DMS53 treated with DMSO at 0.1 percent for 48 hours (cell line): ENCODE measurements around the gene SNRPF.

Source experiments
- DNase-seq: peaks from one replicate; lab custom pipeline; 2025; ENCODE audit not compliant: unreplicated experiment; lab: John Stamatoyannopoulos, UW

The SNRPF gene

DNA sequence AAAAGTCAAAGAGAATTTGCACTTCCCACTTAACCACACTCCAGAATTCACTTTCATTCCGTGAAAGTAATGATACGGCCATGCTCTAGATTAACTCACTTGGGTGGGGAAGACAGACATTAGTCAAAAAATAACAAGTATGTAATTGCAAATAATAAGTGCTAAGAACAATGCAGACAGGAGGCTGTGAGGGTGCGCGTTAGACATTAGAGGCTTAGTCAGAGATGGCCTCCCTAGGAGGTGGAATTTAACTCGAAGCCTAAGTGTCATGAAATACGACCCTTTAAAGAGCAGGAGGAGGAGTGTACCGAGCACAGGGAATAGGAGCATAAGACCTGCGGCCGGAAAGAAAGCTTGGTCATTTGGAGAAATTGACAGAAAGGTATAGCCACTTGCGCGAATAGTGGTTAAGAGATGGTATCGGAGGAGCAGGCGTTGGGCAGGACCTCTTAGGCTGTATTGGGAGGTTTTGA lies 628 bp downstream of the SNRPF start:
- DNase-seq: peak; percentile 9

DNA sequence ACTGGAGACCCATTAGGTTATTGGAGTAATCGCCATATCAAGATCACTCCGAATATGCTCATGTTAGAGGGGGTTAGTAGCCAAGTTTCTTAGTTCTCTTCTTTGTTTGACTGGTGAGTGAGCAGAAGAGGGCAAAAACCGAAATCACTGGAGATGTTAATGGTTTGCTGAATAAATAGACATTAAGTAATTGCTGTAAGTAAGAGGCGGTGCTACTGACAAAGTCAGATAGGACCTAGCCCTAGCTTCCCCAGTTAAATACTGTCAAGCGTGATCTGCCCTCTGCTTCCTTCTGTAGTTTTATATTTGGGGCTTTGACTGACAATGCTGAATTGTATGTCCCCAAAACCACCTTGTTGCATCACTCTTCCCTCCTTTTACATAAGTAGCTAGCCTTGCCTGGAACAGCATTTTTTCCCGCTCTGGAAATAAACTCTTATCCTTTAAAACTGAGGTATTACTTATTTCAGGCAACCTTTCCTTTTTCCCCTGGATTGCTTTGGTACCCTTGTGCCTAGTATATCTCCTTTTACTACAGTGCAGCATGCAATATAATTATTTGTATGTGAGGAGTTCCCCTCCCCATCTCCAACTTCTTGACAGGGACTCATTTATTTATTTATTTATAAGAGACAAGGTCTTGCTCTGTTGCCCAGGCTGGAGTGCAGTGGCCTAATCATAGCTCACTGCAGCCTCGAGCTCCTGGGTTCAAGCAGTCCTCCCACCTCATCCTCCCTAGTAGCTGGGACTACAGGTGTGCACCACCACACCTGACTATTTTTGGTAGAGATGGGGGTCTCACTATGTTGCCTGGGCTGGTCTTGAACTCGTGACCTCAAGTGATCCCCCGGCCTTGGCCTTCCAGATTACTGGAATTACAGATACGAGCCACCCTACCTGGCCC lies 1.4 kb downstream of the SNRPF start:
- no peak for DNase-seq

DNA sequence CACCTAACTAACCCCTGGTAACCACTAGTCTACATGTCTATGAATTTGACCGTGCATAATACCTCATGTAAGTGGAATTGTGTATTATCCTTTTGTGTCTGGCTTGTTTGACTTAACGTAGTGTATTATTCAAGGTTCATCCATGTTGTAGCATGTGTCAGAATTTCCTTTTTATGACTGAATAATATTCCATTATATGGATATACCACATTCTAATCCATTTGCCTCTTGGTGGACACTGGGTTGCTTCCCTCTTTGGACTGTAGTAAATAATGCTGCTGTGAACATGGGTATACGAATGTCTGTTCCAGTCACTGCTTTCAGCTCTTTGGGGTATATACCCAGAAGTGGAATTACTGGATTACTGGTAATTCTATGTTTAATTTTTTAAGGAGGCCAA lies 3.3 kb downstream of the SNRPF start:
- no peak for DNase-seq

DNA sequence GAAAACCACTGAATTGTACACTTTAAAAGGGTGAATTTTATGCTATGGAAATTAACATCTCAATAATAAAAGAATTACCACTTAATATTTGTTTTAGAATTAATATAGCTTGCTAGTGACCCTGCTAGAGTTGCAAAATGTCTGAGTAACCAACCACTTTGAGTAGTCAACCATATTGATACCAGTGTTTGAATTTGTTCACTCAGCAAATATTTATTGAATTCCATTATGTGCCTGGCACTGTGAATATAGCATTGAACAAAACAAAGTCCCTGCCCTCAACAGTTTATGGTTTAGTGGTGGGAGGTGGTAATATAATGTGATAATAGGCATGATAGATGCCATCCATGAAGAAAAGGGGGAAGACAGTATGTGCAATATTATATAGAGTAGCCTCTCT lies 4.6 kb downstream of the SNRPF start:
- no peak for DNase-seq

DNA sequence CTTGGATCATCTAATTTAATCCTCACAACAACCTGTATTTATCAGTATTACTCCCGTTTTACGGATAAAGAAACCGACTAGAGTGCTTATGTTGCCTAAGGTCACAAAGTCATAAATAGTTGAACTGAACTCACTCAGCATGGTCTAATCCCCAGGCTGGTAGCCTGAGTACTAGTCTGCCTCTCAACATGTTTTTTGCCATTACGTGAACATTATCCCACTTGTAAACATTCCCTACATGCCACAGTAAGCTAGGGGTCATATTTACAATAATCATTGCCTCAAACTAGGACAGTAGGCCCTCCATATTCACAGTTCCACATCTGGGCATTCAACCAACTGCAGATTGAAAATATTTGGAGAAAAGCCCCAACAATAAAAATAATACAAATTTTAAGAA lies 12.1 kb downstream of the SNRPF start:
- DNase-seq: no peak

DNA sequence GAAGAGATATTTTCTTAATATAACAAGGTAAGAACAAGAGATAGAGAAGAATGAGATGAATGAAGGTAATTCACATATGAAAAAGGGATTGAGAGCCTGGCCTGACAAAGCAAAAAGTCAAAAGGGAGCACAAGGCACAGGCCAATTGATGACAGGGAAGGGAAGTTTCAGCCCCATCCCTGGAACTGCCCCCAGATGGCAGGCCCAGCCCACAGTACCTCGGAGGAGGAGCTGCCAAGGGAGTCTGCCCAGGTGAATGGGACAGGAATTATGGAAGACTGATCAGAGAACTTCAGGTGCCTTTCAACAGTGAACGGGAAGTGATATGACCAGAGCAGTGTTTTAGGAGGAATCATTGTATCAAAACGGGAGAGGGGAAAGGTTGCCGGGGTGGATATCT lies 15.7 kb downstream of the SNRPF start:
- no peak for DNase-seq

DNA sequence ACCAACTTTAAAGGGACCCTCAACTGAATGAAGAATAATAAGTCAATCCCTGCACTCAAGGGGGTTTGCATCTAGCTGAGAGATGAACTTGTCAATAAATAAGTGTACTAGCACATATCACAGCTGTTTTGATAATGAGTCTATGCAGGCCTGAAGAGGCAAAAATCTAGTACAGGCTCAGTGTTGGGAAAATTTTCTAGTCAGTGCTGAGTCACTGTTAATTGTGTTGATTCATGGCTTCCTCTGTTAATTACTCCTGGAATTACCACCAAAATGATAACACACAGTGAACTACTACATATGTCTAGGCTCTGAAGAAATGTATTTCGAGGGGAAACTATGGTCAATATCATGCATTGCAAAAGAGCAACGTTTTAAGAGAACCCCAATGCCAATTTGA lies 18.9 kb downstream of the SNRPF start:
- DNase-seq: no peak

DNA sequence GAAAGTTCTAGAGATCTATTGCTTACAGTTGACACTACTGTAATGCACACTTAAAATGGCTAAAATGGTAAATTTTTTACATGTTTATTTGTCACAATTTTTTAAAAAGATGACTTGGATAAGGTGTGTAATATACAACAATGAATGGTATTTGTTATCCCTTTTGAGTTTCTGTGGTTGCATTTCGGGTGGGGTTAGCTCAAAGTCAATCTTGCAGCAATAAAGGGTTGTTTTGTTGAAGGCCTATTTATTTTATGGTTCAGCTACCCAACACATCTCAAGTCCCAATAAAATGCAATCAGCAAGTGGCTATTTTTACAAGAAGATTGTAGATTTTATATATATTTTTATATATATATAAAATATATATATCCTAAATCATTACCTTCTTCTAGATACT lies 22.1 kb downstream of the SNRPF start:
- no peak for DNase-seq

DNA sequence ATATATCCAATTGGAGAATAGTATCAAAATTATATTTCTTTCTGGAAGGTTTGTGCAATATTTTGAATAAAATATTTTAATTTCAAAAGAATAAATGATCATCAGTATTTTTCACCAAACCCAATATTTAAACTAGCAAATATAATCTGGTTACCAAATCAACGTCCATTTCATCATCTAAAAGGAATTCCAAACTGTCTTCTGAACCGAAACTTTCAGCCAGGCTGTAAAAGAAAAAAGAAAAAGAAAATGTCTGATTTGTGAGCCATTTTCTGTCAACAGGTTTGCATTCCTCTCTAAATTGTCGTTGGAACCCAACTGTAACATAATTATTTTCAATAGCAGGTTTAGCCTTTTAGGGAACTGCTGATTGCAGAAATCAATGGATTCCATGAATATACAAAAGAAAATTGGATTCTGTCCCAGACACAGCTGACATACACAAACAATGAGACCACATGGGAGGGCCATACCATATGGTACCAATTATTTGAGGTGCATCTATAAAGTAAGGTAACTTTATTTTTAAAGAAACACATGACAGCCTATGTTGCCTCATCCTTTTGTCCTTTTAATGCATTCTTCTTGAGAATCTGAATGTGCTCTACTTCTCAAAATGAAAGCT lies 22.7 kb downstream of the SNRPF start:
- no peak for DNase-seq

DNA sequence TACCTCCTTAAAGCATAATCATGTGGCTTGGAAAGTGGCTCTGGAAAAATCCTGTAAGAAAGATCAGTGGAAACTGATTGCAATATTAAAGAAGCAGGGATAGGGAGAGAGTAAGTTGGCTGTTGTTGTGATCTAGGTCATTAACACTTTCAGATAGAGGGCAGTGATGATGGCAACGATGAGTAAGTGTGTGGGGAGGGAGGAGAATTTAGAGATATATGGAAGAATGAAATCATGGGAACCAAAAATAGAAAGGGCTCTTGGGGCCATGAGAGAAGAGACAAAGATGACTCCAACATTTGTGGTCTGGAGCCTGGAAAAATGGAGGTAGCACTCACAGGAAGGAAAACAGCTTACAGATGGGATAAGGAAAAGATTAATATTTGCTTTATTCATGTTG lies 23.3 kb downstream of the SNRPF start:
- no peak for DNase-seq

DNA sequence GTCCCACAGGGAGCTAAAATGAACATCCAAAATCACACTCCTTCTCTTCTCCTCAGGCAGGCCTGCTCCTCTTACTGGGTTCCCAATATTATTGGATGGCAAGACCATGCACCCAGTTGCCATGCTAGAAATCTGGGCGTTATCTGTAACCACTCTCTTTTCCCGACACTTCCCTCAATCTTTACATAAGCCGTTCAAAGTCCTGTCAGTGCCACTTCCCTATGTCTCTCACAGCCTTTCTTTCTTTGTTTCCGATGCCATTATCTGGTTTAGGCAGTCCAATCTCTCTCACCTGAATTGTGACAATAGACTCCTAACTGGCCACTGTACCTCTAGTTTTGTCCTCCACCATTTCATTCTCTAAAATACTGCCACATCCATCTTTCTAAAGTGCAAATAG lies 24.1 kb downstream of the SNRPF start:
- no peak for DNase-seq

DNA sequence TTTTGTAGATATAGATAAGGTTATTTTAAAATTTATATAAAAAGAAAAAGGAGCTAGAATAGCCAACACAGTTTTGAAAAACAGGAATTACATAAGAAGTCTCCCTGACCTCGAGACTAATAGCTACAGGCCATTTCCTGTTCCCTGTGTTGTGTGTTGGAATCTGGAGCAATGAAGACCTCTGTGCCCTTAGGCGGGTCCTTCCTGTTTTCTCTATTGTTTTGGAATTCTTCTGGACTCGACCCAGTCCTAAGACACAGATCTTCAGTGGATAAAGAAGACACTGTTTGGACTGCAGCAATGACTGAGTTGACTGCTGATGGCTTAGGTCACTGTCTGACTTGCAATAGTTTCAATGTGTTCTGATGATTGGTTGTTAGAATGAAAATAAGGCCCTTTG lies 26.2 kb downstream of the SNRPF start:
- DNase-seq: no peak

DNA sequence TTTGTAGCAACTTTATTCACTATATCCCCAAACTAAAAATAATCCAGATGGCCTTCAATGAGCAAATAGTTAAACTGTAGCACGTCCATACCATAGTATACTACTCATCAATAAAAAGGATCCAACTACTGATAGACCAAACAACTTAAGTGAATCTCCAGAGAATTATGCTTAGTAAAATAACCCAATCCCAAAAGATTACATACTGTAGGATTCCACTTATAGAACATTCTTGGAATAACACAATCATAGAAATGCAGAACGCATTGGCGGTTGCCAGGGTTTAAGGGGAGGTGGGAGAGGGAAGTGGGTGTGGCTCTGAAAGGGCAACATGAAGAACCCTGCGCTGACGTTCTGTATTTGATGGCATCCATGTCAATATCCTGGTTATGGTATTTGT lies 28.6 kb downstream of the SNRPF start:
- DNase-seq: no peak

DNA sequence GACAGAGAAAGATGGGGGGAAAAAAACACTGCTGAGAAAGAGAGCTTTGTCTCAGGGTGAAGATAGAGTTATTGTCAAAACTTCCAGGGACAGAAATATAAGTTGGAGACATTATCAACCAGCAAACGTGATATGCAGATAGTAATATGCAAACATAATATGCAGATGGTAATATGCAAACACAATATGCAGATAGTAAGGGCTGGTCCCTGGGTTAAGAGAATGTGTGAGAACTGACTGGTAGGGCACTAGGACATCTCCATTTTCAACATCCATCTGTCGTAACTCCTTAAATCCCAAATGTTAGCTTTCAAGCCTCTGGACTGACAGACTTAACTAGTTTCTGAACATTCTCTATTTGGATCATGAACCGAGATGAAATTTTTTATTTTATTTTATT lies 32.2 kb downstream of the SNRPF start:
- no peak for DNase-seq

DNA sequence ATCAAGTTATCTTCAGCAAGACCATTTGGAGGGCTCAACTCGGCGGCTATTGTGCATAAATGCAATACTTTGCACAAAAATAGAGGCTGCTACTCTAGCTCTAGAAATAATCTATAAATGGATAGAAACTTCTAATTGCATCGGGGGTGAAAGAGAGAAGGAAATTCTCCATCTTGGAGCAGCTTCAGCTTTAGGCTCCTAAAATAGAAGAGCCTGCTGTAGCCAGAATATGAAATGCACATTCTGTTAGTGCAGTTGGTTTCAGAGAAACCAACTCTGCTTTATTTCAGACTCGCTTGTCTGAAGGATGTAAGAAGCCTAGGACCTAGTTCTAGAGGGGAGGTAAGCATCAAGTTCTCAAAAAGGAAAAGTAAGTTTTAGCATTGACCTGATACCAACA lies 38.1 kb downstream of the SNRPF start:
- DNase-seq: no peak

DNA sequence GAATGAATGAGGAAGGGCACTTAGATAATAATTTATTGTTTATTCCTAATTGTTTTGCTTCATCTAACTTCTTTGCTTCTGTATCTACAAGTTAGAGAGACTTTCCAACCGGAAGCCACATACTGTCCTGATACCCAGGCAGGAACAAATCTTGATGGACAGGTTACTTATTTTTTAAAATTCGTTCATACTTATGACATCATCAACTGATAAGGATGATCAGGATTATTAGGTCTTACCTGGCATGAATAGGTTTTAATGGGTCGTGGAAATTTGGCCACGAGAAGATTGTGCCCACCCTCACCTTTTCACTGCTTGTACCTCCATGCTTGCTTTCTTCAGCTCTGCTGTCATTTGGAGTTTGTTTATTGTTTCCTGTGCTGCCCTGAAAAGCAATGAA lies 39.3 kb downstream of the SNRPF start:
- no peak for DNase-seq

DNA sequence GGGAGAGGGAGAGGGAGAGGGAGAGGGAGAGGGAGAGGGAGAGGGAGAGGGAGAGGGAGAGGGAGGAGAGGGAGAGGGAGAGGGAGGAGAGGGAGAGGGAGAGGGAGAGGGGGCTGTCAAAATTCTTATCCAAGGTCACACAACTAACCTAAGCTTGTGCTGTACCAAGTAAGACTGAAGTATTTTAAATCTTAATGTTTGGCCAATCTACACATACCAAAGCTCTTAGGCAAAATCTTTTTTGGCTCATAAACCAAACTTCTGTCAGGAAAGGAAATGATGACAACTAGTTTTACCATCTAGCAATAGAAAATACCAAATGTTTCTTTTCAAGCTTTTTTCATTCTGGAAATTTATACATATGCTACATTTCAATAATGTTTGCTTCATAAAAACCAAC lies 49.8 kb downstream of the SNRPF start:
- no peak for DNase-seq

DNA sequence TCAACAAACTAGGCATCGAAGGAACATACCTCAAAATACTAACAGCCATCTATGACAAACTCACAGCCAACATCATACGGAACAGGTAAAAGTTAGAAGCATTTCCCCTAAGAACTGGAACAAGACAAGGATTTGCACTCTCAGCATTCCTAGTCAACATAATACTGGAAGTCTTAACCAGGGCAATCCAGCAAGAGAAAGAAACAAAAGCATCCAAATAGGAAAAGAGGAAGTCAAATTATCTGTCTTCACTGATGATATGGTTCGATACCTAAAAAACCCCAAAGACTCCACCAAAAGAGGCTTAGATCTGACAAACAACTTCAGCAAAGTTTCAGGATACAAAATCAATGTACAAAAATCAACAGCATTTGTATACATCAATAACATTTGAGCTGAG lies 51.1 kb downstream of the SNRPF start:
- DNase-seq: no peak
